ENCODE data around the gene LHB.
"Not testable (repeated sequence)": the region's sequence is repeated elsewhere in the genome, so short reads cannot be mapped to it uniquely, and the experiment has no call there.

LHB gene

GRCh38 chr19:49036815-49037214 lies 19.9 kb upstream of the LHB start, which contains the start of gene CGB1:
CGB1 (minus strand) TSS chr19:49036895; CDS start chr19:49036711, 184 bp downstream.
- DNase-seq, result peak; percentile 96 to 98

- peak; percentile 93 to 94 for DNase-seq
Measured at GRCh38 chr19:49031642-49032301, 14.9 kb upstream of the LHB start, which contains the start of gene CGB2. CGB2 (plus strand) TSS chr19:49031890; CDS start chr19:49032096, 206 bp downstream.

DNA sequence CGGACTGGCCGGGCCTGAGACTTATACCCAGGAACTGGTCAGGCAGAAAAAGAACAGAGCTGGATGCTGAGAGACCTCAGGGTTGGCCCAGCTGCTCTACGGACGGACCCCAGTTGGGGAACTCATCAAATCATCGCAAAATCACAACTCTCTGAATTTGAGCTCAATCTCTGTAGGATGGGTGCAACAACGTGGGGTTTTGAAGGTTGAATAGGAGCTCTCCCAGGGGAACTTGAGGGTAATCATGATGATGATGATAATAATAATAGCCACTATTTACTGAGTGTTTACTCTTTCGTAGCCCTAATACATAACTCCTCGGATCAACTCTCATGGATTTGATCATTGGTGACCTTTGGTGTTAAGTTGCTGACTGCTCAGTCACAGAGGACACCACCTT lies 13.4 kb upstream of the LHB start:
- DNase-seq, result not testable (repeated sequence)

DNA sequence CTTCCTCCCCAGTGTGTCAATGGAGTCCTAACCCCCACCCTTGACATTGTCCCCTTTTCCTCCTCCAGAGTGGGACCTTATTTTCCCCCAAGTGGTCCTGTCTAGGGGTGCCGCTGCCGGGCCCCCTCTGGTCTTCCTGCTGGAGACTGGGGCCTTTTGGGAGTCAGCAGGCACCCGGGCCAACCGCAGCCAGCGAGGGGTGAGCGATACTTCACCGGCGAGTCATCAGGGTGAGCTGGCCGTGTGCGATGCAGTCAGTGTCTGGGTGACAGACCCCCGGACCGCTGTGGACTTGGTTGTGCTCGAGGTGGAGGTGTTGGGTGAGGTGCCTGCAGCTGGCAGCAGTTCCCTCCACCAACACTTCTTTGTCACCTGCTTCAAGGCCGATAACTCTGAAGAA lies 12.9 kb upstream of the LHB start:
- not testable (repeated sequence) for DNase-seq

GRCh38 chr19:49028686-49029085 lies 11.8 kb upstream of the LHB start:
- DNase-seq, result not testable (repeated sequence)

DNA sequence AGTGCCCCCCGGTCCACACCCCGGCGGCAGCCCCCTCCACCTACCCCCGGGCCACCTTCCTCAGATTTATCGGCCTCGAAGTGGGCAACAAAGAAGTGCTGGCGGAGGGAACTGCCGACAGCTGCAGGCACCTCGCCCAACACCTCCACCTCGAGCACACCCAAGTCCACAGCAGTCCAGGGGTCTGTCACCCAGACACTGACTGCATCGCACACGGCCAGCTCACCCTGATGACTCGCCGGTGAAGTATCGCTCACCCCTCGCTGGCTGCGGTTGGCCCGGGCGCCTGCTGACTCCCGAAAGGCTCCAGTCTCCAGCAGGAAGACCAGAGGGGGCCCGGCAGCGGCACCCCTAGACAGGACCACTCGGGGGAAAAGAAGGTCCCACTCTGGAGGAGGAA lies 8.7 kb upstream of the LHB start:
- not testable (repeated sequence) for DNase-seq

- not testable (repeated sequence) for DNase-seq
Measured at GRCh38 chr19:49025088-49025487, 8.2 kb upstream of the LHB start.

GRCh38 chr19:49024233-49024632 lies 7.3 kb upstream of the LHB start, which contains the start of gene CGB3:
CGB3 (minus strand) TSS chr19:49024333; CDS start chr19:49023971, 362 bp downstream.
- not testable (repeated sequence) for DNase-seq

- no peak for DNase-seq
Measured at GRCh38 chr19:49022116-49022515, 5.2 kb upstream of the LHB start.

DNA sequence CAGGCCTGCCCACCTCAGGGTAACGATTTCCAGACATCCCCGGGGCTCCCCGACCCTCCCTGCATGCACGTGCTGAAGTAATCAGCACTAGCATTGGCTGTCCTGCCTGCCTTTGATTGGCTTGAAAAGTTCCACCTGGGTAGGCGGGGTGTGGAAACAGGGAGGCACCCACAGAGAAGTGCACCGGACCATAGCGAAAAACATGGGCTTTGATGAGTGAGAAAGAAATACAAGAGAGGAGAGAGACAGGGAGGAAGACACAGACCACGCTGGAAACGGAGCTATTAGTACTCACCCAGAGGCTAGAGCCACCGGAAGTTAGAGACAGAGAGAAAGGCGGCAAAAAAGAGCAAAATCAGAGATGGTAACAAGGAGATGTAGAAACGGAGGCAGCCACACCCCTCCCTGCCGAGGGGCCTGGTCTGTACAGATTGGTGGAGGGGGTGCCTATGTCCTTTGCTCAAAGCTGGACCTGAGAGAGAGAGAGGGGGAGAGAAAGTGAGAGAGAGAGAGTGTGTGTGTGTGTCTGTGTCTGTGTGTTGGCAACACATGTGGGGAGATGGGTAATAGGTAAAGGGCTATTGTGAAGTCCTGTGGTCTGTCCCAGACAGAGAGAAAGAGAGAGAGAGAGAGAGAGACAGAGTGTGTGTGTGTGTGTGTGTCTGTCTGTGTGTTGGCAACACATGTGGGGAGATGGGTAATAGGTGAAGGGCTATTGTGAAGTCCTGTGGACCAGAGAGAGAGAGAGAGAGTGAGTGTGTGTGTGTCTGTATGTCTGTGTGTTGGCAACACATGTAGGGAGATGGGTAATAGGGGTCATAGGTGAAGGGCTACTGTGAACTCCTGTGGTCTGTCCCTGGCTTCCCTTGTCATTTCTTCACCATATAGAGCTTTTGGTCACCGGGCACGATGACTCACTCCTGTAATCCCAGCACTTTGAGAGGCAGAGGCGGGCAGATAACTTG lies 4.3 kb upstream of the LHB start:
- no peak for DNase-seq

- DNase-seq, result no peak
Measured at GRCh38 chr19:49020342-49020741, 3.5 kb upstream of the LHB start.

GRCh38 chr19:49019242-49019932 lies 2.5 kb upstream of the LHB start:
- peak; percentile 47 to 68 for DNase-seq

DNA sequence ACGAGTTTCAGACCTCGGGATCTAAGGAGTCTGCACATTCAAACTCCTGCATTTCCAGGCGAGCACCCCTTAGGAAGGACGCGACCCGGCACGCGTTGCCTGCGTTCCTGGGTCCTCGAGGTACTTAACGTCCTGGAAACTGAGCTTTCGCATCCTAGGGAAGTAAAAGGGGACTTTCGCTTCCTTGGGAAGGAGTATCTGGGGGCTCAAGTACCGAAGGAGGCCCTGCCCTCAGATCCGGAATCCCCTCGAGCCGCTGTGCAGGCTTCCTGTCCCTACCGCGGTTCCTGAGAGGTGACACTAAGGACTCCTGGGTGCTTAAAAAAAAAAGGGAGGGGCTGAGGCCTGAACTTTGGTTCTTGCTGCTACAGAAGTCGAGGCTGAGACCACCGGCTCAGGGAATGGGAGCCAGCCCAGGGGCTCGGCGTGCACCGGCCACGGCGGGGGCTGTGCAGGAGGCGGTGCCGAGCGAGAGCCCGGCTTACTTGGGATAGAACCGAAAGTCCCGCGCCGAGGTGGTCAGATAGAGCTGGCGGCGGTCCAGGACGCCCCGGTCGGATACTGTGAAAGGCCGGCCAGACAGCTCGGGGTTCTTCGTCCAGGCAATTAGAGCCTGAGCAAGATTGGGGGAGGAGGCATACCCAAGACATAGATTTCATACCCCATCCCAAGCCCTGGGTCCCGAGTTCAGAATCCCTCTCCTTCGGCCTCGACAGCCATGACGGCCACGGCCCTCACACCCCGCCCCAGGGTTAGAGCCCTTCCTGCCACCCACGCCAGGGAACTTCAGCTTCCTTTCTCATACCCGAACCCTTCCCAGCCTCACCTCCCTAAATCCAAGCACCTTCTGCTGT lies 1.7 kb upstream of the LHB start:
- DNase-seq, result not testable (repeated sequence)

GRCh38 chr19:49017666-49018351 lies 918 bp upstream of the LHB start:
- peak; percentile 55 to 80 for DNase-seq

DNA sequence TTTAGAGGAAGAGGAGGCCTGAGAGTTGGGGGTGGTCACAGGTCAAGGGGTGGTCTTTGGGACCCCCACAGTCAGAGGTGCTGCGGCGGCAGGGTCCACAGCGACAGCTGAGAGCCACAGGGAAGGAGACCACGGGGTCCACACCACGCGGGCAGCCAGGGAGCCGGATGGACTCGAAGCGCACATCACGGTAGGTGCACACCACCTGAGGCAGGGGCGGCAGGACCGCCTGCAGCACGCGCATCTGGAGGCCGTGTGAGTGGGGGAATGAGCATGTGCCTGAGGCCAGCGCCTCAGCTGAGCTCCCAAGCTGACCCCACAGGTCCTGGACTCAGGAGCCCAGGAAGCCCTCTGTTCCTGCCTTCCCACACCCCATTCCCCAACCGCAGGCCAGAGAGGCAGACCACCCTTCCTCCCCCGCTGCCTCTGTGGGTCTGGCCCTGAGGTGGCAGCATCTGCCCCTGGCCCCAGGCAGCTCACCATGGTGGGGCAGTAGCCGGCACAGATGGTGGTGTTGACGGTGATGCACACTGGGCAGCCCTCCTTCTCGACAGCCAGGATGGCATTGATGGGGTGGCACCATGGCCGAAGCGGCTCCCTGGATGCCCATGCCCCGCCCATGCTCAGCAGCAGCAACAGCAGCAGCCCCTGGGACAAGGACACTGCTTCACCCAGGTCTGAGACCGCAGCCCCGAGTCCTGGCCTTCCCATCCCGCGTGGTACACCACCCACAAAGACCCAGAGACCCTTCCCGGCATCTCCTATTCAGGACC lies 638 bp downstream of the LHB start:
- no peak for DNase-seq

GRCh38 chr19:49014870-49015255 lies 2.0 kb downstream of the LHB start:
- DNase-seq, result no peak

GRCh38 chr19:49014123-49014869 lies 2.6 kb downstream of the LHB start:
- DNase-seq, result no peak

DNA sequence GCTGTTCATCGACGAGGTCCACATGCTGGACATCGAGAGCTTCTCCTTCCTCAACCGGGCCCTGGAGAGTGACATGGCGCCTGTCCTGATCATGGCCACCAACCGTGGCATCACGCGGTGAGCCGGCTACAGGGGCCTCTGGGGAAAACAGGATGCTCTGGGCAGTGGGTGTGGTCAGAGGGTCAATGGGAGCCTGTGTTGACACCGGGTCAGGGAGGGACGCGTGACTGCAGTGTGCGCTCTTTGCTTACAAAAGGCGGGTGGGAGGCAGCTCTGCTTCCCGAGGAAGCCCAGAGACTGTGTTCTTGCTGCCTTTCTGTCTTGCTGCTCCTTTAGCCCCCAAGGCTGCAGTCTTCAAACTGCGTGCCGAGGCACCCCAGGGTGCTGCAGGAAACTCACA lies 5.7 kb downstream of the LHB start:
- DNase-seq, result no peak

DNA sequence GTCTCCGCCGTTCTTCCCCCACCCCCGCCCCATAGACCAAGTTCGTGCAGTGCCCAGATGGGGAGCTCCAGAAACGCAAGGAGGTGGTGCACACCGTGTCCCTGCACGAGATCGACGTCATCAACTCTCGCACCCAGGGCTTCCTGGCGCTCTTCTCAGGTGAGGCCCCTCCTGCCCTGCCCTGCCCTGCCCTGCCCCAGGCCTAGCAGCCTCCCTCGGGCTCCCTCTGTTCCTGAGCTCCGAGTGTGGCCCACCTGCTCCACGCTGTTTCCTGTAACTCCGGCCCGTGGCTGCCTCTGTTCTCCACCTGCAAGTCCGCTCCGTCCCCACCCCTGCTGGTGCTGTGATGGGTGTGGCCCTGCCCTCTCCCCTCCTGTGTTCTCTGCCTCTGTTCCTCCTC lies 6.4 kb downstream of the LHB start:
- no peak for DNase-seq

DNA sequence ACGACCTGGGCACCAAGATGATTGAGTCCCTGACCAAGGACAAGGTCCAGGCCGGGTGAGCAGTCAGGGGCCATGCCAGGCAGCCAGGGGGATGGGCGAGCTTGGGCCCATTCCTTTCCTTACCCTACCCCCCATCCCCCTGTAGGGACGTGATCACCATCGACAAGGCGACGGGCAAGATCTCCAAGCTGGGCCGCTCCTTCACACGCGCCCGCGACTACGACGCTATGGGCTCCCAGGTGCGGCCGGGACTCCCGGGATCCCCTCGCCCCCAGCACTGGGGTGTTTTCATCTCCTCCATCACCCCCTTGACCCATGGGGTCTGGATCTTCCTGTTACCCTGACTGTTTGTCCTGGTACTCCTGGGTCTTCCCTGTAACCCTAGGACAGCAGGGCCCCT lies 7.1 kb downstream of the LHB start:
- no peak for DNase-seq
